NCI-H146 treated with DMSO at 0.1 percent for 48 hours (cell line): Measurements from ENCODE around the gene SLC22A23.

Source experiments
- DNase-seq: peaks from one replicate; lab custom pipeline; 2025; ENCODE audit not compliant: unreplicated experiment; lab: John Stamatoyannopoulos, UW

SLC22A23 gene

DNA sequence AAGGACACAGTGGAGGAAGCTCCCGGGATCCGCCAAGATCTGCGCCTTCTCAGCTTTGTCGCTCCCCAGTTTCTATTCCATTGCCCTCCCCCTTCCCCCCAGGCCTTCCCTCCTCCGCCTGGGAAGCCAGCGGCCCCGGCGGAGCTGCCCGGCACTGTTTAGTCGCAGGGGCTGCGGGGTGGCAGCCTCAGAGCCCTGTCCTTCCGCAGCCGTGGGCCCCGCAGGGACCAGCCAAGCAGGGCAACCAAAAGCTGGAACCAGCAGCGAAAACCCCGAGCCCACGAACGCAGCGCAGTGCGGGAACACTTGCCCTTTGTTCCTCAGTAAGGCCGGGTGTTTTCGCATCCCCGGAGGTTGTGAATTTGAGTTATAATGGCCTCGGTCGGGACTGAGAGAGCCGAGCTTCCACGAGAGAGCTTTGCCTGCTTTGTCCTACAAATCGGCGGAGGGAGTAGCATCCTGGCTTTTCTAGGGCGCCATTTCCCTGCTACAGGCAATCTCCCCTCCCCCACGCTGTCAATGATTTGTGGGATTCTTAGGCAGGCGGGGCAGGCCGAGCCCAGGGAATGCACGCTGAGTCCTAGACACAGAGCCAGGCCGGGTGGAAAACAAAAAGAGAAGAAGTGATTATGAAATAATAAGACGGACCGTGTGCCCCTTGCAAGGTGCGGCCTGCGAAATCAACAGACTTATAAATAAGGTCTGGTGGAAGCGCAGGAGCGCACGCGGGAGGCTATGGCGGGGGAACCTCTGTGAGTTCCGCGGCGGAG is 225.4 kb downstream of the SLC22A23 start:
- DNase-seq, result peak; percentile 89

- peak; percentile 83 for DNase-seq
Measured at GRCh38 chr6:3230900-3231246, 226.0 kb downstream of the SLC22A23 start.

GRCh38 chr6:3230256-3230882 is 226.5 kb downstream of the SLC22A23 start:
- DNase-seq, result no peak

GRCh38 chr6:3229566-3230178 is 227.2 kb downstream of the SLC22A23 start:
- peak; percentile 69 for DNase-seq

GRCh38 chr6:3228771-3229565 is 227.9 kb downstream of the SLC22A23 start:
- peak; percentile 76 for DNase-seq

DNA sequence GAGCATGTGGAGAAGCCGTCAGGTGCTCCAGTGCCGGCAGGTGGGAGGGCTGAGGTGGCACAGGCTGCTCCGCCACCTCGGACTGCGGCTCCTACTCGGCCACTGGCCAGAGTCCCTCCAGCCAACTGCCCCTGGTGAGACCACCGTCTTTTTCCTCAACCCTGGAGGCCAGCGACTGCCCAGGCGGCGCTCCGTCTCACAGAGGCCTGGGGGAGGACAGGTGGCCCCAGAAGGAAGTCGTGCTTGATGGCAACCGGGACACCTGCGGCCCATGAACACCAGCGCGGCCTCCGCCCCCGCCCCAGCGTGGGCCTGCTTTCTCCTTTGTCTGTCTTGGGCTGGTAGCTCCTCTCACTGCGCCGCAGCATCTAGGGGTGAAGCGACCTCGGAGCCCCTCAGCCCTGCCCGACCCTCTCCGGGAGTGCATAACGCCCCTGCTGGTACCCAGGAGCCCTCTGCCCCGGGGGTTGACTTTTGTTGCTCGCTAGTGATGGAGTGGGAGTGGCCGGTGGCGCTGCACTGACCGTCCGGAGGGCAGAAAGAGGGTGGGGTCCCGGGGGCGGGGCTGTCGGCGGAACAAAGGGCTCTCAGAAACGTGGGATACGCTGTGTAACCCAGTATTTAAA is 228.7 kb downstream of the SLC22A23 start:
- peak; percentile 91 for DNase-seq

DNA sequence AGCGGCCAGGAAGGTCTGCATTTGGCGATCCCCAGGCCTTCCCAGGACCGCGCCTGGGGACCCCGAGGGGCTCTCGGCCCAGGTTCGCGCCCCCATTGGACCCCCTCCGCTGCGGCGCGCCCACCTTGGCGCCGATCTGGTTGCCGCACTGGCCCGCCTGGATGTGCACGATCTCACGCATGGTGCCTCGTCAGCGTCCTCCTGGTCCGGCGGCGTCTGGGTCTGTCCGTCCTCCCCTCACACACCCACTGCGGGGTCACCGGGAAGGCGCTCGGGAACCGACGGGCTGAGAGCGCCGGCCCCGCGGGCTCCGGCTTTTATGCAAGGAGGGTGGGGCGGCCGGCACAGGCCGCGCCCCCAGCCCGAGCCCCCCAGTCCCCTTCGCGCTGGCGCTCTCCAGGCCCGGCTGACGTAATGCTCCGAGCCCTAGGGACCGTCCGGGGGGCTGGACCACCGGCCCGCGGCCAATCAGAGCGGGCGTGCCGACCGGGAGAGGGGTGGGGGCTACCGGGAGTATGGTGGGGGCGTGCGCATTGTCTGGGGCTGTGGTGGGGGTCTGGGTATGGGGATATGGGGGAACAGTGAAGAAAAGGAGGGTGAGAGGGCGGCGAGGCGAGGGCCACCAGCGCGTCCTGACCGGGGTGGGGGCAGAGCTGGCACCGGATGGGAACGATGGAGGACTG is 229.3 kb downstream of the SLC22A23 start, which contains the start of gene TUBB2B:
Gene TUBB2B, minus strand, starts transcription at position 291 of the 683 bp plus-strand sequence. Its CDS starts 110 bp downstream, at position 181.
- DNase-seq, result peak; percentile 90

DNA sequence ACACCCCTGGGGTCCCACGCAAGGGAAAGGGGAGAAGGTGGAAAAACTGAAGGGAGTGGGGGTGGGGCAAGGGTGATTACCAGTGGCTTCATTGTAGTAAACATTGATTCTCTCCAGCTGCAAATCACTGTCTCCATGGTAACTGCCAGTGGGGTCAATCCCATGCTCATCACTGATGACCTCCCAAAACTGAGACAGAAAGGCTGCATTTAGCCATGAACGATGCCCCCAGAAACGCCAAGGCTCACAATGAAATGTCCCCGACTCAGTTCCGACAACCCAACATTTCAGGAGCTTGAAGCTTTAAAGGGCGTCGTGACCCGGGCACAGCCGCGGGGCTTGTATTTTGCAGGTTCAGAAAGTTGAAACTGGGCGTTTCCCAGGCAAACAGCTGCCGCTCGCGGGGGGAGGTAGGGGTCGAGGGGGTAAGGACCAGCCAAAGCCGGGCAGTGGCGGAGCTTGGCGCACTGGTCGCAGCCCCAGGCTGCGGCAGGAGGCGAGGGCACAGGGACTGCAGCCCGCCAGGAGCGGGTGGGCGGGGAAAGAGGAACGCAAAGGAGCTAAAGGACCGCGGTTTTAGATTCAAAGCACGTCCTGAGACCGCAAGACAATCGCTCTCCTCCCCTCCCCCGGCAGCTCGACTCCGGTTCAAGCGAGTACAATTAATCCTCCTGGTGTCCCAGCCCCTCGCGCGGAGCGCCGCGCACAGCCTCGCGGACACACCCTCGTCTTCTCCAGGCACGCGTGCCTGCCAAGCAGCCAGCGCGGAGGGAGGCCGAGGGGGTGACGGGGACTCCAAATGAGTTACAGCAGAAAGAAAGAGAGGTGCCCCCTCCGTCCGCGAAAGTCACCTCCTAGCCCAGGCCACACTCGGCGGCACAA is 230.1 kb downstream of the SLC22A23 start:
- DNase-seq, result peak; percentile 42

GRCh38 chr6:3226042-3226441 is 230.8 kb downstream of the SLC22A23 start:
- DNase-seq, result no peak

- peak; percentile 27 for DNase-seq
Measured at GRCh38 chr6:3222506-3223038, 234.3 kb downstream of the SLC22A23 start.

DNA sequence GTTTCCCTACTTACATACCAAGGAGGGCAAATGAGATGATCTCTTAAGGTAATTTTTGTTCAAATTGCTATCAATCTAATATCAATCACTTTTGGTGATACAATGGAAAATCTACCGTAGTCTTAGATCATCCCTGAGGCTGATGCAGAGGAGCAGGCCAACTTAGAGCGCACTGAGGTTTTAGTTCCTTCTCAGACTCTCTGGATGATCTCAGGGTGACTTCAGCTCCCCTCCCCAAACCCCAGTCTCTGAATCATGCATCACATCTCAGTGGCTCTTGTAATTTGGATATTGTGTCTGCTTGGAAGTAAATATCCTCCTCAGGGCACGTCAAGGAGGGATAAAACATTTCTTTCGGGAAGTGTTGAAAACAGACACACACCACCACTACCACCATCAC is 235.3 kb downstream of the SLC22A23 start:
- DNase-seq, result no peak

GRCh38 chr6:3220366-3220765 is 236.5 kb downstream of the SLC22A23 start:
- no peak for DNase-seq
